Activated gamma-delta T cell (primary cell): Measurements from ENCODE around the gene NDST1.

Source experiments
- DNase-seq: peaks from one replicate; lab custom pipeline; 2025; lab: John Stamatoyannopoulos, UW

The NDST1 gene

GRCh38 chr5:150606476-150606875 is 98.5 kb downstream of the NDST1 start:
- DNase-seq: no peak

GRCh38 chr5:150607105-150607504 is 99.2 kb downstream of the NDST1 start:
- DNase-seq: no peak
